ENCODE data around the gene ITPKC.

- TF ChIP-seq CHD2 (IDR thresholded peaks at IDR 0.05; ENCODE audit: low read length, partially characterized antibody) (peak; percentile 92), FOSL2 (IDR thresholded peaks at IDR 0.05; ENCODE audit: borderline replicate concordance, low read depth) (no peak)
These were observed 61.2 kb downstream of the ITPKC start, which contains the start of gene RAB4B for GRCh38 chr19:40777937-40778705.

Measured in SK-N-SH (cell line).